BJ (cell line): ENCODE measurements around the gene CAPN9. TPM values are rescaled to one million over a fixed set of nuclear protein-coding genes. Genes with fewer than 3 reads are reported as not detected.

Experiments
- CTCF ChIA-PET: fragments of 350-600 bp; formaldehyde crosslinking; extraction: SDS; loops from one replicate; lab custom pipeline; 2021; ENCODE audit warnings: antibody characterized with exemption, inconsistent platforms; lab: Yijun Ruan, JAX
- POLR2A ChIA-PET: fragments of 300-600 bp; sonication (Branson Sonifier 250); formaldehyde crosslinking; extraction: SDS; loops from one replicate; lab custom pipeline; 2021; ENCODE audit warnings: antibody characterized with exemption; lab: Charles Lee
- DNase-seq: peaks from one replicate; pipeline ENCODE4 v3.0.0-alpha.2; 2011; ENCODE audit warnings: low read depth
- H3K27me3 ChIP-seq: 2 replicates; pipeline ENCODE4 v1.6.0; 2011; ENCODE audit warnings: low read length; ENCODE audit not compliant: control insufficient read depth, insufficient read depth
- H3K36me3 ChIP-seq: 2 replicates; pipeline ENCODE4 v1.5.1; 2011; ENCODE audit warnings: low read length; ENCODE audit not compliant: control insufficient read depth, insufficient read depth
- H3K4me3 ChIP-seq: 2 replicates; pipeline ENCODE4 v1.5.1; 2011; ENCODE audit warnings: low read depth, mild to moderate bottlenecking, control low read depth, low read length
- CTCF ChIP-seq: IDR thresholded peaks from 2 replicates; pipeline ENCODE4 v1.5.1; 2011; ENCODE audit warnings: low read depth, mild to moderate bottlenecking, control low read depth, inconsistent platforms, low read length, moderate library complexity; ENCODE audit not compliant: insufficient read depth
- polyA plus RNA-seq: library from polyadenylated mRNA; depleted of rRNA; stranded (reverse); fragments of >200 nt; gene quantifications from 2 replicates; pipeline ENCODE4 v1.2.3, GENCODE V29; 2011

Gene CAPN9
- polyA plus RNA-seq, 1 experiment, result not detected

DNA sequence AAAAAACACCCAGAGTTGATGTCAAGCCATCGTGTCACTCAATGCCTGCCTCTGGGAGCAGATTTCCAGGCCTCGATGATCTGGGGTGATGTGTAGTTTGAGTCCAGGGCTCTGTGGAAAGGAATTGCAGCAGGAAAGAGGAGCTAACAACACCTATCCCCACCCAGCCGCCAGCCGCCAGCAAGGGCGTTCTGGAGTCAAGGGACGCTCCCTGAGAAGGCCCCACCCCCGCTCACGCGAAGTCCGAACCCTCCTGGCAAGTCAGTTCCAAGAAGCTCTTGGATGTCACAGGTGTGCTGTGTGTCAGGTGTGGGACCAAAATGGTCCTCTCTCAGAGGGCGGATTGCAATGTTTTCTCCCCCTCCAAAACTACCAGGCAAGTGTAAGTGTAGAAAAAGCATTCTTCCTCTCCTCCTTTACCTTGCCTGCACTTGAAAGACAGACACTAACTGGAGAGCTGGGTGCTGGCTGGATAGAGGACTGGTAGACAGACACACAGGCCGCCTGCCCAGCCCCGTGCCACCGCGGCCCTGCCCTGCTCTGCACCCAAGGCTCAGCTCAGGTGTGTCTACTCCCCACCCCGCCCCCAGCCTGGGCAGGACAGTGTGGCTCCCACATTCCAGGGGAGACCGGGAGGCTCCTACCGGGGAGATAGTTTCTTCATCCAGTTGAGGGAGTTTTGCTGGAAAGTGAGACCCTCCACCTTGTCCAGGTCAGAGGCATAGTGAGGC lies 41.7 kb upstream of the CAPN9 start:
- ChIA-PET POLR2A (no interaction called here), CTCF (no interaction called here)
- H3K27me3 ChIP-seq, result peaks cover 1% of the 10 kb centered on the region; the same call in 1 of the 2 replicates
- H3K4me3 ChIP-seq, result no peak overlapping the region
- no peaks in the 10 kb centered on the region for H3K36me3 ChIP-seq
- DNase-seq, result no peak
- no peak for TF ChIP-seq CTCF

- H3K27me3 ChIP-seq, result peaks cover 1% of the 10 kb centered on the region; the same call in 1 of the 2 replicates
- POLR2A ChIA-PET, result no interaction called here
- H3K36me3 ChIP-seq, result no peaks in the 10 kb centered on the region
- CTCF ChIA-PET, result no interaction called here
- no peak overlapping the region for H3K4me3 ChIP-seq
- no peak for TF ChIP-seq CTCF
- DNase-seq, result no peak
These were observed 41.0 kb upstream of the CAPN9 start for GRCh38 chr1:230706020-230706699.

- Histone ChIP-seq H3K27me3 (no peaks in the 10 kb centered on the region), H3K4me3 (no peak overlapping the region), H3K36me3 (no peaks in the 10 kb centered on the region)
- ChIA-PET CTCF (no interaction called here), POLR2A (no interaction called here)
- no peak for DNase-seq
- TF ChIP-seq CTCF, result no peak
These were observed 40.1 kb upstream of the CAPN9 start for GRCh38 chr1:230706887-230707731.

DNA sequence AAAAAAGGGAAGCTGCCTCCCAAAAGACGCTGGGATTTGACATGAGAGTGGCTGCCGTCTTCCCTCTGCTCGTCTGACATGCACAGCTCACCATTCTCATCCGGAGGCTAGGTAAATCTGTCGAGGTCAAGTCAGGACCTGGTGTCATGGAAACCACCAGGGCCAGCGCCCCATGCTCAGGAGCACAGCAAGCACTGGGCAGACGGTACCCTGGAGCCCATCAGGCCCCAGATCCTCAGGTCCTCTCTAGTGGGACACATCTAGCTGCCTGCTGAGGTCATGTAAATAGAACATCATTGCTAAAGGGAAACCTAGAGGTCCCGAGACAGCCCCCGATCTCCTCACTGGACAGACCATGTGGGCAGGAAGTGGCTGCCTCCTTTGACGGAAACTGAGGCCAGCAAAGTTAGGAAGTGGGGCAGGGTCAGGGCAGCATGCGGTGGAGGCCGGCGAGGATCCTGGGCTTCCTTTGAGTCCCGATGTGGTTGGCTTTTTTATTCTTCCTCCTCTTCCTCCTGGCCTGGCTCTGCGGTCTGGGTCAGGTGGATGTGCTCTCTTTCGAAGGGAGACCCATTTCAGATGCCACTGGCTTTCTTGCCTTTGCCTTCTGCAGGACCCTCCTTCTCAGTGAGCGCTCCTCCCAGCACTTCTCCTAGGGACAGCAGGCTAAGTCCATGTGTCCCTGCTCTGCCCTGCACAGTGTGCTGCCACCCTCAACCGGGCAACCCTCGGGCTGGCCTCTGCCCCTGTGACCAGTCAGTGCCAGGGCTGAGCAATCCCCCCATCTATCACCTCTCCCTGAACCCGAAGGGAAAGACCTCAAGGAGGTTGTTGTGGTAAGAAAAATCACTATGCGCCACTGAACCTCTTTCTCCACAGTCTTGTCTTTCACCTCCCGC lies 39.2 kb upstream of the CAPN9 start:
- Histone ChIP-seq H3K4me3 (no peak overlapping the region), H3K36me3 (no peaks in the 10 kb centered on the region), H3K27me3 (no peaks in the 10 kb centered on the region)
- no peak for TF ChIP-seq CTCF
- ChIA-PET CTCF (no interaction called here), POLR2A (no interaction called here)
- DNase-seq, result no peak
